ENCODE data around the gene CRACR2B.

Gene CRACR2B

DNA sequence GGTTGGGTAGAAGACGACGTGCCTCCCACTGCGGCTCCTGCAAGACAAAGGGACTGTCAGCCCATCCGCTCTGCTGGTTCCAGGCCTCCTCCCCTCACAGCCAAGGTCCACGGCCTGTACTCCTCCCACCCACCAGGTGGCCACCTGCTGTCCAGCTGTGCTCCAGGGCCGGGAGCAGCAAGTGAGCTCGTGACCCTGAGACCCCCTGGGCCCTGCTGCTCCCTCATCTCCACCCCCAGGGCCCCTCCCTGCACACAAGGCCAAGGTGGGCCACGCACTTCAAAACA, 42.4 kb downstream of the CRACR2B start:
- Histone ChIP-seq H3K4me1 (ENCODE audit: insufficient read depth, low read length, poor library complexity, severe bottlenecking) (no peaks in the 10 kb centered on the region), H3K79me2 (ENCODE audit: insufficient read depth, low read length) (no peaks in the 10 kb centered on the region), H4K20me1 (ENCODE audit: insufficient read depth, low read length, poor library complexity, severe bottlenecking) (no peaks in the 10 kb centered on the region), H3K4me2 (ENCODE audit: low read depth, low read length, poor library complexity, severe bottlenecking) (no peak overlapping the region), H3K27me3 (ENCODE audit: insufficient read depth, low read length, poor library complexity, severe bottlenecking) (no peaks in the 10 kb centered on the region), H2AFZ (ENCODE audit: low read length) (no peak overlapping the region), H3K4me3 (ENCODE audit: low read length, poor library complexity, severe bottlenecking) (no peak overlapping the region), H3K9me3 (ENCODE audit: insufficient read depth, low read depth, low read length) (no peaks in the 10 kb centered on the region), H3K36me3 (ENCODE audit: insufficient read depth, low read length) (no peaks in the 10 kb centered on the region), H3K9me2 (replicated peaks; ENCODE audit: low read depth, low read length) (no peaks in the 10 kb centered on the region), H3F3A (ENCODE audit: low read depth) (no peaks in the 10 kb centered on the region), H3K9ac (ENCODE audit: low read depth, low read length, poor library complexity, severe bottlenecking) (no peak overlapping the region)
- TF ChIP-seq EZH2phosphoT487 (IDR thresholded peaks at IDR 0.05; ENCODE audit: borderline replicate concordance) = no peak
- TF ChIP-seq, protein P1, sequence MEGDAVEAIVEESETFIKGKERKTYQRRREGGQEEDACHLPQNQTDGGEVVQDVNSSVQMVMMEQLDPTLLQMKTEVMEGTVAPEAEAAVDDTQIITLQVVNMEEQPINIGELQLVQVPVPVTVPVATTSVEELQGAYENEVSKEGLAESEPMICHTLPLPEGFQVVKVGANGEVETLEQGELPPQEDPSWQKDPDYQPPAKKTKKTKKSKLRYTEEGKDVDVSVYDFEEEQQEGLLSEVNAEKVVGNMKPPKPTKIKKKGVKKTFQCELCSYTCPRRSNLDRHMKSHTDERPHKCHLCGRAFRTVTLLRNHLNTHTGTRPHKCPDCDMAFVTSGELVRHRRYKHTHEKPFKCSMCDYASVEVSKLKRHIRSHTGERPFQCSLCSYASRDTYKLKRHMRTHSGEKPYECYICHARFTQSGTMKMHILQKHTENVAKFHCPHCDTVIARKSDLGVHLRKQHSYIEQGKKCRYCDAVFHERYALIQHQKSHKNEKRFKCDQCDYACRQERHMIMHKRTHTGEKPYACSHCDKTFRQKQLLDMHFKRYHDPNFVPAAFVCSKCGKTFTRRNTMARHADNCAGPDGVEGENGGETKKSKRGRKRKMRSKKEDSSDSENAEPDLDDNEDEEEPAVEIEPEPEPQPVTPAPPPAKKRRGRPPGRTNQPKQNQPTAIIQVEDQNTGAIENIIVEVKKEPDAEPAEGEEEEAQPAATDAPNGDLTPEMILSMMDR (conservative IDR thresholded peaks at IDR 0.05; ENCODE audit: low read length) = no peak; the same call in 1 of the 2 replicates

DNA sequence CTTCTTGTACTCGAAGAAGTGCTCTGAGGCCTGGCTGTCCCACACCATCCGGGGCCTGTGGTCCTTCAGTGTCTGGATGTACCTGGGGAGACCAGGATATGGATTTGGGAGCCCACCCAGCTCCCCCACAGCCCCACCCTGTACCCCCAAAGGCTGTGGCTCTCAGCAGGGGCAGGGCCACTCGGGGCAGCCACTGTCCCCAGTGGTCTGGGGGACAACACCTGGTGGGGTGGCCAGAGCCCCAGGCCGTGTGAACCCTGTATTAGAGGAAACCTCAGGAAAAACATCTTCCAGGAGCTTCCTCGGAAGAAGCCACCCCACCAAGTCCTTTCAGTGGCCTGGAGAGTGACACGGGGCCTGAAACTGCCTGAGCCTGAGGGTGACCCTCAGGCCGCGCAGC, 42.7 kb downstream of the CRACR2B start:
- Histone ChIP-seq H3F3A (ENCODE audit: low read depth) (no peaks in the 10 kb centered on the region), H3K4me2 (ENCODE audit: low read depth, low read length, poor library complexity, severe bottlenecking) (no peak overlapping the region), H2AFZ (ENCODE audit: low read length) (no peak overlapping the region), H4K20me1 (ENCODE audit: insufficient read depth, low read length, poor library complexity, severe bottlenecking) (no peaks in the 10 kb centered on the region), H3K27me3 (ENCODE audit: insufficient read depth, low read length, poor library complexity, severe bottlenecking) (no peaks in the 10 kb centered on the region), H3K4me1 (ENCODE audit: insufficient read depth, low read length, poor library complexity, severe bottlenecking) (no peaks in the 10 kb centered on the region), H3K9ac (ENCODE audit: low read depth, low read length, poor library complexity, severe bottlenecking) (no peak overlapping the region), H3K79me2 (ENCODE audit: insufficient read depth, low read length) (no peaks in the 10 kb centered on the region), H3K4me3 (ENCODE audit: low read length, poor library complexity, severe bottlenecking) (no peak overlapping the region), H3K9me2 (replicated peaks; ENCODE audit: low read depth, low read length) (no peaks in the 10 kb centered on the region), H3K9me3 (ENCODE audit: insufficient read depth, low read depth, low read length) (no peaks in the 10 kb centered on the region), H3K36me3 (ENCODE audit: insufficient read depth, low read length) (no peaks in the 10 kb centered on the region)
- no peak for TF ChIP-seq EZH2phosphoT487 (IDR thresholded peaks at IDR 0.05; ENCODE audit: borderline replicate concordance)

DNA sequence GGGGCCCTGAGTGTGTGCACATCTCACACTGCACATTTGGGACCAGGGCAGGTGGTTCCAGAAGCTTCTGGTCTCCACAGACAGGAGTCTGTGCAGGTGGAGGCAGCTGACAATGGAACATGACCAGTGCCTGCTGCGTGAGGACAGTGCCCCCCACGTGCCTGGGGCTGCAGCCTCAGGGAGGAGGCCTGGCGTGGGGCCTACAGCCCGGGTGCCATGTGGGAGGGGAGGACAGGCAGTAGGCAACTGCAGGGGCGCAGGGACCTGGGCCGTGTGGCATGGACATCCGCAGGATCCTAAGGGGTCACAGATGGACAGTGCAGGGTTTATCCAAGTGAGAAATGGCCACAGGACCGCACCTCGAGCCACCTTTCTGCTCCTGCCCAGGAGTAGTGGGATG, 43.8 kb downstream of the CRACR2B start:
- TF ChIP-seq EZH2phosphoT487 (IDR thresholded peaks at IDR 0.05; ENCODE audit: borderline replicate concordance) = no peak
- TF ChIP-seq, protein P1 (conservative IDR thresholded peaks at IDR 0.05; ENCODE audit: low read length) = no peak
- no peaks in the 10 kb centered on the region for H3K4me1 ChIP-seq (ENCODE audit: insufficient read depth, low read length, poor library complexity, severe bottlenecking)

DNA sequence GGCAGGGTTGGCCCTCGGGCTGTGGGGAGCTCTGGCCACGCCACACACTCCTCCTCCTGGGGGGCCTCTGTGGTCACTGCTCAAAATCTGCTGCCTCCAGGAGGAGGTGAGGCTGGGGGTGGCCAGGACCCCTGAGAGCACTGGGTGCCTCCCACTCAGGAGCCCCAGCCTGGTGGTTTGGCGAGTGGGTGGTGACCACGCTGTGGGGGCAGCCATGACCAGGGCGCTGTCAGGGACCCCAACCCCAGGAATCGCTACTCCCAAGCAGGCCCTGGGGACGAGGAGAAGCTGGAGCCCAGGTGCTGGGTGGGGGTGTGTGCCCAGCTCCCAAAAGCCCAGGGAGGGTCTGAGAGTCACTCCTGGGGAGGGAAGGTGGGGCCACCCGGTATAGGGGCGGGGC, 45.1 kb downstream of the CRACR2B start:
- H2AFZ ChIP-seq (ENCODE audit: low read length) = no peak overlapping the region
- no peak for TF ChIP-seq EZH2phosphoT487 (IDR thresholded peaks at IDR 0.05; ENCODE audit: borderline replicate concordance)
- TF ChIP-seq, protein P1 (conservative IDR thresholded peaks at IDR 0.05; ENCODE audit: low read length) = no peak
- no peaks in the 10 kb centered on the region for H3K4me1 ChIP-seq (ENCODE audit: insufficient read depth, low read length, poor library complexity, severe bottlenecking)
- no peaks in the 10 kb centered on the region for H3K27me3 ChIP-seq (ENCODE audit: insufficient read depth, low read length, poor library complexity, severe bottlenecking)
- H3K9ac ChIP-seq (ENCODE audit: low read depth, low read length, poor library complexity, severe bottlenecking) = no peak overlapping the region
- H3K36me3 ChIP-seq (ENCODE audit: insufficient read depth, low read length) = no peaks in the 10 kb centered on the region
- no peaks in the 10 kb centered on the region for H3K9me3 ChIP-seq (ENCODE audit: insufficient read depth, low read depth, low read length)
- no peak overlapping the region for H3K4me2 ChIP-seq (ENCODE audit: low read depth, low read length, poor library complexity, severe bottlenecking)
- no peak overlapping the region for H3K4me3 ChIP-seq (ENCODE audit: low read length, poor library complexity, severe bottlenecking)
- H3F3A ChIP-seq (ENCODE audit: low read depth) = no peaks in the 10 kb centered on the region
- H3K9me2 ChIP-seq (replicated peaks; ENCODE audit: low read depth, low read length) = no peaks in the 10 kb centered on the region
- no peaks in the 10 kb centered on the region for H4K20me1 ChIP-seq (ENCODE audit: insufficient read depth, low read length, poor library complexity, severe bottlenecking)
- H3K79me2 ChIP-seq (ENCODE audit: insufficient read depth, low read length) = no peaks in the 10 kb centered on the region

More for the DNA sequence above, 43.8 kb downstream of the CRACR2B start:
- H2AFZ ChIP-seq (ENCODE audit: low read length) = no peak overlapping the region
- no peak overlapping the region for H3K9ac ChIP-seq (ENCODE audit: low read depth, low read length, poor library complexity, severe bottlenecking)
- no peak overlapping the region for H3K4me2 ChIP-seq (ENCODE audit: low read depth, low read length, poor library complexity, severe bottlenecking)
- no peak overlapping the region for H3K4me3 ChIP-seq (ENCODE audit: low read length, poor library complexity, severe bottlenecking)
- H3K27me3 ChIP-seq (ENCODE audit: insufficient read depth, low read length, poor library complexity, severe bottlenecking) = no peaks in the 10 kb centered on the region
- no peaks in the 10 kb centered on the region for H3K36me3 ChIP-seq (ENCODE audit: insufficient read depth, low read length)
- H3F3A ChIP-seq (ENCODE audit: low read depth) = no peaks in the 10 kb centered on the region
- no peaks in the 10 kb centered on the region for H3K79me2 ChIP-seq (ENCODE audit: insufficient read depth, low read length)
- H3K9me3 ChIP-seq (ENCODE audit: insufficient read depth, low read depth, low read length) = no peaks in the 10 kb centered on the region
- H4K20me1 ChIP-seq (ENCODE audit: insufficient read depth, low read length, poor library complexity, severe bottlenecking) = no peaks in the 10 kb centered on the region
- H3K9me2 ChIP-seq (replicated peaks; ENCODE audit: low read depth, low read length) = no peaks in the 10 kb centered on the region

All from Loucy (cell line).